ENCODE measurements around the gene CFAP43.

The CFAP43 gene

GRCh38 chr10:104085801-104086400 lies 146.3 kb downstream of the CFAP43 start, which contains the start of gene COL17A1:
TSS of gene COL17A1 (minus strand) at chr10:104085880. CDS start at chr10:104080673, 5,207 bp downstream.
- DNase-seq, result no peak

GRCh38 chr10:104084482-104085142 lies 147.6 kb downstream of the CFAP43 start:
- no peak for DNase-seq

GRCh38 chr10:104081998-104082397 lies 150.2 kb downstream of the CFAP43 start:
- no peak for DNase-seq

GRCh38 chr10:104080762-104081161 lies 151.4 kb downstream of the CFAP43 start:
- DNase-seq, result no peak

All from activated naive CD4-positive, alpha-beta T cell treated with anti-CD3 and anti-CD28 coated beads, Interleukin-2, amount 50 U/mL, for 16 hours (primary cell).